ENCODE results near the gene CIAPIN1.

The CIAPIN1 gene

DNA sequence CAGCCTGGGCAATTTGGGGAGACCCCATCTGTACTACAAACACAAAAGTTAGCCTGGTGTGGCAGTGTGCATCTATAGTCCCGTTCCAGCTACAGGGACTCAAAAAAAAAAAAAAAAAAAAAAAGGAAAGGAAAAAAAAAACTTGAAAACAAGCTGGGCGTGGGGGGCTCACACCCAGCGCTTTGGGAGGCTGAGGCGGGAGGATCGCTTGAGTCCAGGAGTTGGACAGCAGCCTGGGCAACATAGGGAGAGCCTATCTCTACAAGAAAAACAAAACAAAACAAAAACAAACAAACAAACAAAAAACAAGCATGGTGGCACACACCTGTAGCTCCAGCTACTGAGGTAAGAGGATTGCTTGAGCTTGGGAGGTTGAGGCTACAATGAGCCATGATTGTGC lies 55.5 kb downstream of the CIAPIN1 start:
- TF ChIP-seq SIN3A (IDR thresholded peaks at IDR 0.05; ENCODE audit: borderline replicate concordance, insufficient read depth, low read length) (no peak), TAF1 (IDR thresholded peaks at IDR 0.05; ENCODE audit: borderline replicate concordance, insufficient read depth, low read length) (no peak), FOXP2 (optimal IDR thresholded peaks at IDR 0.05; ENCODE audit: borderline replicate concordance, extremely low read depth, extremely low read length, insufficient read depth) (no peak), POLR2AphosphoS5 (IDR thresholded peaks at IDR 0.05; ENCODE audit: low read depth, low read length) (no peak)
- TF ChIP-seq, protein P1, sequence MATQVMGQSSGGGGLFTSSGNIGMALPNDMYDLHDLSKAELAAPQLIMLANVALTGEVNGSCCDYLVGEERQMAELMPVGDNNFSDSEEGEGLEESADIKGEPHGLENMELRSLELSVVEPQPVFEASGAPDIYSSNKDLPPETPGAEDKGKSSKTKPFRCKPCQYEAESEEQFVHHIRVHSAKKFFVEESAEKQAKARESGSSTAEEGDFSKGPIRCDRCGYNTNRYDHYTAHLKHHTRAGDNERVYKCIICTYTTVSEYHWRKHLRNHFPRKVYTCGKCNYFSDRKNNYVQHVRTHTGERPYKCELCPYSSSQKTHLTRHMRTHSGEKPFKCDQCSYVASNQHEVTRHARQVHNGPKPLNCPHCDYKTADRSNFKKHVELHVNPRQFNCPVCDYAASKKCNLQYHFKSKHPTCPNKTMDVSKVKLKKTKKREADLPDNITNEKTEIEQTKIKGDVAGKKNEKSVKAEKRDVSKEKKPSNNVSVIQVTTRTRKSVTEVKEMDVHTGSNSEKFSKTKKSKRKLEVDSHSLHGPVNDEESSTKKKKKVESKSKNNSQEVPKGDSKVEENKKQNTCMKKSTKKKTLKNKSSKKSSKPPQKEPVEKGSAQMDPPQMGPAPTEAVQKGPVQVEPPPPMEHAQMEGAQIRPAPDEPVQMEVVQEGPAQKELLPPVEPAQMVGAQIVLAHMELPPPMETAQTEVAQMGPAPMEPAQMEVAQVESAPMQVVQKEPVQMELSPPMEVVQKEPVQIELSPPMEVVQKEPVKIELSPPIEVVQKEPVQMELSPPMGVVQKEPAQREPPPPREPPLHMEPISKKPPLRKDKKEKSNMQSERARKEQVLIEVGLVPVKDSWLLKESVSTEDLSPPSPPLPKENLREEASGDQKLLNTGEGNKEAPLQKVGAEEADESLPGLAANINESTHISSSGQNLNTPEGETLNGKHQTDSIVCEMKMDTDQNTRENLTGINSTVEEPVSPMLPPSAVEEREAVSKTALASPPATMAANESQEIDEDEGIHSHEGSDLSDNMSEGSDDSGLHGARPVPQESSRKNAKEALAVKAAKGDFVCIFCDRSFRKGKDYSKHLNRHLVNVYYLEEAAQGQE (IDR thresholded peaks at IDR 0.05; ENCODE audit: insufficient read depth in 1 of 2, low read depth in 2 of 2, low read length in 2 of 2): no peak

DNA sequence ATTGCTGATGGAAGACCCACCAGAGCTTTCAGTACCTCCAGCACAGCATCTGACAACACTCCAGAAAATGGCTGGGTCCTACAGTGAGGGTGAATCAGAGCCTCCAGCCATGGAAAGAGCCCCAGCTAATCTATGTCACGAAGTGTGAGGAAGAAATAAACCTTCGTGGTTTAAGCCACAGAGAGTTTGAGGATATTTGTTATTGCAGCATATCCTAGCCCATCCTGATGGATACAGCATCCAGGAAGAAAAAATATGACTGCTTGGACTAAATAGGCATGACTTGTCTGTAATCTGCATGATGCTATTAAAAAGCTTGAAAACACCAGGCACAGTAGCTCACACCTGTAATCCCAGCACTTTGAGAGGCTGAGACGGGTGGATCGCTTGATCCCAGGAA lies 55.9 kb downstream of the CIAPIN1 start:
- TF ChIP-seq FOXP2 (optimal IDR thresholded peaks at IDR 0.05; ENCODE audit: borderline replicate concordance, extremely low read depth, extremely low read length, insufficient read depth): no peak
- TF ChIP-seq SIN3A (IDR thresholded peaks at IDR 0.05; ENCODE audit: borderline replicate concordance, insufficient read depth, low read length): no peak
- no peak for TF ChIP-seq TAF1 (IDR thresholded peaks at IDR 0.05; ENCODE audit: borderline replicate concordance, insufficient read depth, low read length)
- TF ChIP-seq, protein P1 (IDR thresholded peaks at IDR 0.05; ENCODE audit: insufficient read depth in 1 of 2, low read depth in 2 of 2, low read length in 2 of 2): no peak
- TF ChIP-seq POLR2AphosphoS5 (IDR thresholded peaks at IDR 0.05; ENCODE audit: low read depth, low read length): no peak

DNA sequence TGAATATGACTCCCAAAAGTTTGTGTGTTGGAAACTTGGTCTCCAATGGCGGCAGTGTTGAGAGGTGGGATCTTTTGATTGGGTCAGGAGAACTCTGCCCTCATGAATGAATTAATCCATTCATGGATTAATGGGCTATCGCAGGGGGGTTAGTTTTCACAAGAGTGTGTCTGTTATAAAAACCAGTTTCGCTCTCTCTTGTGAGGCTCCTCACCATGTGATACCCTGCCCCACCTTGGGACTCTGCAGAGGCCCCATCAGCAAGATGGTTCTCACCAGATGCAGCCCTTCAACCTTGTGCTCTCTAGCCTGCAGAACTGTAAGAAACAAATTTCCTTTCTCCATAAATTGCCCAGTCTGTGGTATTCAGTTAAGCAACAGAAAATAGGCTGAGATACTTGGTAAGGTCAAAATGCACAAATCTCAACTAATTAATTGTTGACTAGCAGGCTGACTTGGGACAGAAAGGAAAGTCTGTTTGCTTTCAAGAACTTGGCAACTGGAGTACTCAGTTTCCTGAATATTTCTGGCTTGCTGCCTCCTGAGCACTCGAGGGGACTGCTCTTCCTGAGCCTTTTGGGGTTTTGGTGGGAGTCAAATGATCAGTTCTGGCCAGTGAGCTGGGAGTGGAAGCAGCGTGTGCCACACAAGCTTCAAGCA lies 56.4 kb downstream of the CIAPIN1 start:
- no peak for TF ChIP-seq FOXP2 (optimal IDR thresholded peaks at IDR 0.05; ENCODE audit: borderline replicate concordance, extremely low read depth, extremely low read length, insufficient read depth)
- TF ChIP-seq SIN3A (IDR thresholded peaks at IDR 0.05; ENCODE audit: borderline replicate concordance, insufficient read depth, low read length): no peak
- TF ChIP-seq POLR2AphosphoS5 (IDR thresholded peaks at IDR 0.05; ENCODE audit: low read depth, low read length): no peak
- no peak for TF ChIP-seq TAF1 (IDR thresholded peaks at IDR 0.05; ENCODE audit: borderline replicate concordance, insufficient read depth, low read length)
- TF ChIP-seq, protein P1 (IDR thresholded peaks at IDR 0.05; ENCODE audit: insufficient read depth in 1 of 2, low read depth in 2 of 2, low read length in 2 of 2): no peak

DNA sequence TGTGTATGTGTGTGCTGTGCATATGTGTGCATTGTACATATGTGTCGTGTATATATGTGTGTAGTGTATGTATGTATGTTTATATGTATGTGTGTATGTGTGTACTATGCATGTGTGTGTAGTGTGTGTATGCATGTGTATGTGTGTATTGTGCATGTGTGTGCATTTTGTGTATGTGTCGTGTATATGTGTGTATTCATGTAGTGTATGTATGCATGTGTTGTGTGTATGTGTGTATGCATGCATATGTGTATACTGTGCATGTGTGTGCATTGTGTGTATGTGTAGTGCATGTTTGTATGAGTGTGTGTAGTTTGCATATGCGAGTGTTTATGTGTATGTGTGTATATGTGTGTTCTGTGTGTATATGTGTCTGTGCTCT lies 58.1 kb downstream of the CIAPIN1 start:
- TF ChIP-seq SIN3A (IDR thresholded peaks at IDR 0.05; ENCODE audit: borderline replicate concordance, insufficient read depth, low read length): no peak
- TF ChIP-seq, protein P1 (IDR thresholded peaks at IDR 0.05; ENCODE audit: insufficient read depth in 1 of 2, low read depth in 2 of 2, low read length in 2 of 2): no peak

All from PFSK-1 (cell line).